HG03469 (cell line): ENCODE measurements around the gene AIFM2.
"Not testable (repeated sequence)": the region's sequence is repeated elsewhere in the genome, so short reads cannot be mapped to it uniquely, and the experiment has no call there.

Experiments
- ATAC-seq: cut with Tn5 transposase; IDR thresholded peaks from one replicate; pipeline ENCODE4 v1.9.1; 2021; ENCODE audit warnings: mild to moderate bottlenecking, moderate library complexity, moderate number of reproducible peaks; ENCODE audit not compliant: unreplicated experiment

AIFM2 gene

DNA sequence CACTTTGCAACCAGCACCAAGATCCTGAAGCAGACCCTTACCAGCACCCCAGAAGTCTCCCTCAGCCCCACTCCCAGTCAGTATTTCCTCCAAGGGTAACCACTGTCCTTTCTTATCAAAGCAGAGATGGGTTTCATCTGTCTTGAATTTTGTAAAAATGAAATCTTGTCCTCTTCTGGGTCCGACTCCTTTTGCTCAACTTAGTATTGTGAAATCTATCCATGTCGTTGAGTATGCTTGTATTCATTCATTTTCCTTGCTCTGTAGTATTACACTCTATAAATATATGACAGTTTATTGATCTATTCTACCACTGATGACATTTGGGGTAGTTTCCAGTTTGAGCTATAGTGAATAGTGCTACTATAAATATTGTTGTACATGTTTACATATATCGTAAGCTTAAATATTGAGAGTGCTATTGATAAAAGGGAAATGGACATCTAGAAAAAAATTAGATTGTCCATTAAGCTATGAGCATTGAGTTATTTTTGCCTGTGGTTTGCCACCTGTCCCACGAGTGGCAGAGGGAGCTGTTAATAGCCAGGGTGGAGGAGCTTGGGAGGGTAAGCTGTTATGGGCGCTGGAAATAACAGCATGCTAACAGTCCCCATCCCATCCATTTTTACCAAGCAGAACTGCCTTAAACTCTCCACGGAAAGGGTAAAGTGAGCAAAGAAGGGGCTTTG is 36.5 kb downstream of the AIFM2 start:
- ATAC-seq, result no peak

GRCh38 chr10:70094250-70094649 is 38.4 kb downstream of the AIFM2 start:
- no peak for ATAC-seq

DNA sequence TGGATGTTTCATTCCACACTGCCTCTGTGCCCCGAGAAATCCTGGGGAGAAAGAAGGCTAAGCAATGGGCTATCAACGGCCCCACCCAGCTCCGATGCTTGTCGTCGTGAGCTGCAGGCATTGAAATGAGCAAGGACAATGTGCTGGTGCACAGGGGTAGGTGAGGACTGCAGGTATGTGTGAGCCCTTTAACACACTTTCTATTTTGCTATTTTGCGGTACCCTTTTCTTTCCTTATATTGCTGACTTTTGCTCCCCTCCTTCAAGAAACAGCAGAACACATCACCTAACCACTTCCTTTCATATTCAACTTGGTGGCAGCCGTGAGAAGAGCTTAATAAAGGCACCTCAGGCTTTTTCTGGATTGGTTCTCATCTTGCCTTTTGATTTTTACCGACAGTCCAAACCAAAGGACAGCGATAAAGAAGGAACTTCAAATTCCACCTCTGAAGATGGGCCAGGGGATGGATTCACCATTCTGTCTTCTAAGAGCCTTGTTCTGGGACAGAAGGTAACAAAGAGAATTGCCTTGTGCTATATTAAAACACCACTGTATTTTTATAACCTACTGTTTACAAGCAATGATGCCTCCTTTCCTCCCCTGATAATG is 39.2 kb downstream of the AIFM2 start:
- ATAC-seq, result no peak

DNA sequence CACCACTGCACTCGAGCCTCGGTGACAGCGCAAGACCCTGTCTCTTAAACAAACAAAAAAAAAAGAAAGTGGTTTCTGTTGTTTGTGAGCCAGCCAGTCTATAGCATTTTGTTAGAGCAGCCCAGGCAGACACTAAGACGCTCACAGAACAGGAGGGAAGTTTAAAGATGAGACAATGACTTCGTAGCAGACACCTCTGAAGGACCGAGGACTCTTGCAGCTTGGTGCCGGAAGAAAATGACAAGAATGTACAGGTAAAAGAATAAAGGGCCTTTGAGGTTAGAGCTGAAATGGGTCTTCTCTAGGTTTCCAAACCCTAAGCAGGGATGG is 40.3 kb downstream of the AIFM2 start:
- no peak for ATAC-seq

GRCh38 chr10:70090951-70091350 is 41.7 kb downstream of the AIFM2 start:
- ATAC-seq, result no peak

GRCh38 chr10:70090013-70090412 is 42.6 kb downstream of the AIFM2 start:
- no peak for ATAC-seq

- ATAC-seq, result no peak
Observed at GRCh38 chr10:70088308-70088698, 44.3 kb downstream of the AIFM2 start.

- no peak for ATAC-seq
Observed at GRCh38 chr10:70087616-70088307, 44.9 kb downstream of the AIFM2 start.

- ATAC-seq, result no peak
Observed at GRCh38 chr10:70085975-70086613, 46.5 kb downstream of the AIFM2 start.

- ATAC-seq, result no peak
Observed at GRCh38 chr10:70084189-70084588, 48.4 kb downstream of the AIFM2 start.

GRCh38 chr10:70080789-70081188 is 51.8 kb downstream of the AIFM2 start:
- ATAC-seq, result not testable (repeated sequence)

- no peak for ATAC-seq
Observed at GRCh38 chr10:70078937-70079336, 53.7 kb downstream of the AIFM2 start.

DNA sequence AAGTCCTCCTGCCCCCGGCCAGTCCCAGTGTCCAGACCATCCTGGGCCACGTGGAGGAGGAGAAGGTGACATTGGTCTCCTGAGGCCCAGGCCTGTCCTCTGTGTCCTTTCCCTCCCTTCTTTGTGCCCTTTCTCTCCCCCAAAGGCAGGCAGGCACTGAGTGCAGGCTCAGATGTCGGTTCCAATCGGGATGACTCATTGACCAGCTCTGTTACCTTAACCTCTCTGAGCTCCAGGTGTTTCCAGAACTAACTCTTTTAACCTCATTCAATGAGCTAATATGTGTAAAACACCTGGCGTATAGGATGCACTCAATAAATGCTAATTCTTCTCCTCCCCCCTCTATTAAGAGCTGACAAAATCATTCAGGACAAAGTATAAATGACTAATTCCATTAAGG is 54.3 kb downstream of the AIFM2 start:
- ATAC-seq, result no peak

- ATAC-seq, result no peak
Observed at GRCh38 chr10:70074971-70075370, 57.7 kb downstream of the AIFM2 start.

GRCh38 chr10:70074165-70074564 is 58.5 kb downstream of the AIFM2 start:
- no peak for ATAC-seq

DNA sequence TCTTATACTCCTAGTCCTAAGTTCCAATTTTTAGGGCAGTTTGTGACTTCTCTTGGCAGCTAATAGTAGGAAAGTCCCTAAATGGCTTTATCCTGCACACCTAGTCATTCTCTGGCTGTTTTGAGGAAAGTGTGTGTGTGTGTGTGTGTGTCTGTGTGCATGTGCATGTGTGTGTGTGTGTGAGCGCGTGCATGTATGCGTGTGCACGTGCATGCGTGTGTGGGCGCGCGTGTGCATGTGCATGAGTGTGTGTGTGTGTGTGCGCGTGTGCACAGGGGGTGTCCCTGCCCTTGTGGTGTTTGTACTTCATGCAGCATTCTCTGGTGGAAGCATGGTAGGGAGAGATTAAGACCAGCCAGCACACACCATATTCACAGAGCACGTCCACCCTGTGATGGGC is 61.8 kb downstream of the AIFM2 start:
- ATAC-seq, result no peak

GRCh38 chr10:70069346-70069745 is 63.3 kb downstream of the AIFM2 start:
- ATAC-seq, result no peak

DNA sequence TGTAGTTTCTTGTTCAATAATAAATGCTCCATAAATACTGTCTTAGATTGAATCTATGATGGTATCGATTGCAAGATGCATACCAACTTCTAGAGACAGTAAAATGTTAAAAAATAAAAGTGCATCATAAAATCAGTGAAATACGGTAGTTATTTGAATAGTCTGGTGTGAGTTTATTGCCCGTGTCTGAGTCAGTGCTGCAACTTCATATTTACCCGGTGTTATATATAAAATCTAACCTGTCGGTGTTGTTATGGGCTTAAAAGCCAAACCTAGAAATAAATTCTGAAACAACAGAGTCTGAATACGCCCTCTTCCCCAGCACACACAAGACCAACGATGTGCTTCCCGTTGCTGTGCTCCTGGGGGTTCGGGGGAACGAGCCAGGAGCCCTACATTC is 63.7 kb downstream of the AIFM2 start:
- ATAC-seq, result no peak

GRCh38 chr10:70067586-70067985 is 65.0 kb downstream of the AIFM2 start:
- ATAC-seq, result no peak

DNA sequence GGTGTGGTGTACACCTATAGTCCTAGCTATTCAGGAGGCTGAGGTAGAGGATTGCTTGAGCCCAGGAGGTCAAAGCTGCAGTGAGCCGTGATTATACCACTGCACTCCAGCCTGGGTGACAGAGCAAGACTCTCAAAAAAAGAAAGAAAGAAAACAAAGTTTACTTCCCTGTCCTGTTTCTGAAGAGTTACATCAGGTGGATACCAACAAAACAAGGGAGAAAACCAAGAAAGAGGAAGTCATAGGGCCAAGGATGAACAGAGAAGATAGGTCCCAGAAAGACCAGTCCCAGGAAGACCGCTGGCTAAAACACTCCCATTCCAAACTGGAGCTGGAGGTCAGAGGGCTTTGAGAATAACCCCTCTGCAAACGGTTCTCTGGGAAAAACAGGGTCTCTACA is 66.4 kb downstream of the AIFM2 start:
- ATAC-seq, result no peak

DNA sequence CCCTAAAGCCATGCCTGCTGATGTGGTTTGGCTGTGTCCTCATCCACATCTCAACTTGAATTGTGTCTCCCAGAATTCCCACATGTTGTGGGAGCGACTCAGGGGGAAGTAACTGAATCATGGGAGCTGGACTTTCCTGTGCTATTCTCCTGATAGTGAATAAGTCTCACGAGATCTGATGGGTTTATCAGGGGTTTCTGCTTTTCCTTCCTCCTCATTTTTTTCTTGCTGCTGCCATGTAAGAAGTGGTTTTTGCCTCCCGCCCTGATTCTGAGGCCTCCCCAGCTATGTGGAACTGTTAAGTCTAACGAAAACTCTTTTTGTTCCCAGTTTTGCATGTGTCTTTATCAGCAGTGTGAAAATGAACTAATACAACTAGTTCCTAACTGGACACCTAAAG is 68.1 kb downstream of the AIFM2 start:
- no peak for ATAC-seq
